GM18907 (cell line): Measurements from ENCODE around the gene ARHGEF7.

Source experiments
- ATAC-seq: cut with Tn5 transposase; IDR thresholded peaks from one replicate; pipeline ENCODE4 v1.9.1; 2021; ENCODE audit warnings: mild to moderate bottlenecking, moderate library complexity; ENCODE audit not compliant: unreplicated experiment

Gene ARHGEF7

GRCh38 chr13:111339366-111340143 is 224.4 kb downstream of the ARHGEF7 start:
- ATAC-seq, result no peak

GRCh38 chr13:111341886-111342285 is 226.8 kb downstream of the ARHGEF7 start:
- no peak for ATAC-seq

GRCh38 chr13:111342721-111343120 is 227.6 kb downstream of the ARHGEF7 start:
- ATAC-seq, result no peak

- ATAC-seq, result no peak
Measured at GRCh38 chr13:111343186-111343805, 228.2 kb downstream of the ARHGEF7 start.

GRCh38 chr13:111344471-111345191 is 229.5 kb downstream of the ARHGEF7 start:
- no peak for ATAC-seq

- ATAC-seq, result no peak
Measured at GRCh38 chr13:111345682-111346081, 230.6 kb downstream of the ARHGEF7 start.

- ATAC-seq, result no peak
Measured at GRCh38 chr13:111346101-111346680, 231.1 kb downstream of the ARHGEF7 start.

GRCh38 chr13:111347438-111347837 is 232.3 kb downstream of the ARHGEF7 start:
- ATAC-seq, result no peak

- no peak for ATAC-seq
Measured at GRCh38 chr13:111353508-111353907, 238.4 kb downstream of the ARHGEF7 start.

- ATAC-seq, result no peak
Measured at GRCh38 chr13:111354789-111355188, 239.7 kb downstream of the ARHGEF7 start.
